OCI-LY3 (cell line): ENCODE results near the gene RAB11FIP4.

ENCODE experiments used
- H2AFZ ChIP-seq: fragments of 200-600, 300-600 bp; shearing (Covaris generic); 2 replicates; pipeline ENCODE4 v1.6.0; 2014; ENCODE audit warnings: antibody characterized with exemption, low read depth, low read length
- H3K27ac ChIP-seq: fragments of 200-600, 300-600 bp; sonication (generic); 2 replicates; pipeline ENCODE4 v1.5.1; 2014; ENCODE audit warnings: mild to moderate bottlenecking, low read length, moderate library complexity, mixed read lengths
- H3K27me3 ChIP-seq: fragments of 200-600, 300-600 bp; sonication (generic); 2 replicates; pipeline ENCODE4 v1.6.1; 2014; ENCODE audit warnings: low read depth, low read length, mixed read lengths
- H3K36me3 ChIP-seq: fragments of 200-600, 300-600 bp; sonication (generic); replicated peaks from 2 replicates; pipeline ENCODE3; 2014; ENCODE audit warnings: low read depth, low read length, mixed read lengths
- H3K4me1 ChIP-seq: fragments of 300-600, 200-600 bp; sonication (generic); 2 replicates; pipeline ENCODE4 v1.6.1; 2014; ENCODE audit warnings: low read length, mixed read lengths
- H3K4me2 ChIP-seq: fragments of 200-600, 300-600 bp; sonication (generic); 2 replicates; pipeline ENCODE4 v1.6.1; 2014; ENCODE audit warnings: low read length, mixed read lengths
- H3K4me3 ChIP-seq: fragments of 300-600, 200-600 bp; sonication (generic); 2 replicates; pipeline ENCODE4 v1.5.1; 2014; ENCODE audit warnings: antibody characterized with exemption, mild to moderate bottlenecking, low read length, moderate library complexity
- H3K79me2 ChIP-seq: fragments of 300-600, 200-600 bp; shearing (Covaris generic); 2 replicates; pipeline ENCODE4 v1.6.1; 2014; ENCODE audit warnings: mild to moderate bottlenecking, low read length, mixed read lengths
- H3K9ac ChIP-seq: fragments of 300-600, 200-600 bp; shearing (Covaris generic); 2 replicates; pipeline ENCODE4 v1.6.0; 2014; ENCODE audit warnings: mild to moderate bottlenecking, low read length, moderate library complexity
- H3K9me3 ChIP-seq: fragments of 200-600, 300-600 bp; shearing (Covaris generic); 2 replicates; pipeline ENCODE4 v1.6.1; 2014; ENCODE audit warnings: low read length, mixed read lengths; ENCODE audit not compliant: insufficient read depth
- H4K20me1 ChIP-seq: fragments of 200-600, 300-600 bp; sonication (generic); 2 replicates; pipeline ENCODE4 v1.6.1; 2016; ENCODE audit warnings: low read length, mixed read lengths; ENCODE audit not compliant: insufficient read depth
- EZH2phosphoT487 ChIP-seq: fragments of 200-600 bp; shearing (Covaris generic); IDR thresholded peaks from 2 replicates; pipeline ENCODE4 v1.6.1; 2018; ENCODE audit warnings: antibody characterized with exemption, mixed run types, low read depth
- TF ChIP-seq, protein P1 (sequence below): fragments of 200-600, 300-600 bp; sonication (generic); IDR thresholded peaks from 2 replicates; pipeline ENCODE4 v1.5.1; 2014; ENCODE audit warnings: antibody characterized with exemption, low read length, low read depth

RAB11FIP4 gene

DNA sequence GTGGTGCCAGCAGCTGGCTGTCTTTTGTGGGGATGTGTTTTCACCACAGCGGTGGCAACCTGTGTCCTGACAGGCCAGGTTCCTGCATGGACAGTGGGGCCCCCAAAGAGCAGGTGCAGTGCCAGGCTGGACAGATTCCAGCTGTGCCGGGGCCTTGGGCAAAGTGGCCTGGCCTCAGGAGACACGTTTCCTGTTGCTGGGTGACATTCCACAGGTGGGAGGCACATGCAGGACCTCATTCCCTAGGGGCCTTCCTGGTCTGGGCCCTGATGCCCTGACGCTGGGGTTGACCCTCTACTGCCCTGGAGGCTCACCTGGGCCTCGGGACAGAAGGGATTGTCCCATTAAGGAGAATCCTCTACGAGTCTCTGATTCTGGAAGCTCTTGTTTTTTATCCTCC, 182.4 kb downstream of the RAB11FIP4 start:
- peak overlapping the region; percentile 3; the same call in 1 of the 2 replicates for H3K9ac ChIP-seq
- no peaks in the 10 kb centered on the region for H3K79me2 ChIP-seq

DNA sequence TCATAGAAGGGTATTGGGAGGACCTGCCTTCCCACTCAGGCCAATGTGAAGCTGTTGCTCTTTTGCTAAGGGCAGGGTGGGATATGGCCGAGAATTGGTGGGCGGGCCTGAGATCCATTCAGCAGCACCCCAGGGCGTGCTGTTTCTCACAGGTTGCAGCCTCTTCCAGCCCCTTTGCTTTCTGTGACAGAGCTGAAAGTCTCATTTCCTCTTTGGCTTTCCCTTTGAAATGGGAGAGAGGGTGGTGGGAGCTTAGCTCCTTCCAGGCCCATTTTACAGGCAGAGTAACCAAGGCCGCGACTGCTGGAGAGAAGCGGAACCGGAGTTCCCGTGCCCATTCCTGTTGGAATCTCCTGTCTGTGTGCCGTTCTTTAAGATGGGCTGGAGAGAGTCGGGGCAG, 183.0 kb downstream of the RAB11FIP4 start:
- H3K4me2 ChIP-seq = peak overlapping the region; percentile 79
- H2AFZ ChIP-seq = no peak overlapping the region; the same call in 1 of the 2 replicates
- no peaks in the 10 kb centered on the region for H4K20me1 ChIP-seq
- TF ChIP-seq, protein P1, sequence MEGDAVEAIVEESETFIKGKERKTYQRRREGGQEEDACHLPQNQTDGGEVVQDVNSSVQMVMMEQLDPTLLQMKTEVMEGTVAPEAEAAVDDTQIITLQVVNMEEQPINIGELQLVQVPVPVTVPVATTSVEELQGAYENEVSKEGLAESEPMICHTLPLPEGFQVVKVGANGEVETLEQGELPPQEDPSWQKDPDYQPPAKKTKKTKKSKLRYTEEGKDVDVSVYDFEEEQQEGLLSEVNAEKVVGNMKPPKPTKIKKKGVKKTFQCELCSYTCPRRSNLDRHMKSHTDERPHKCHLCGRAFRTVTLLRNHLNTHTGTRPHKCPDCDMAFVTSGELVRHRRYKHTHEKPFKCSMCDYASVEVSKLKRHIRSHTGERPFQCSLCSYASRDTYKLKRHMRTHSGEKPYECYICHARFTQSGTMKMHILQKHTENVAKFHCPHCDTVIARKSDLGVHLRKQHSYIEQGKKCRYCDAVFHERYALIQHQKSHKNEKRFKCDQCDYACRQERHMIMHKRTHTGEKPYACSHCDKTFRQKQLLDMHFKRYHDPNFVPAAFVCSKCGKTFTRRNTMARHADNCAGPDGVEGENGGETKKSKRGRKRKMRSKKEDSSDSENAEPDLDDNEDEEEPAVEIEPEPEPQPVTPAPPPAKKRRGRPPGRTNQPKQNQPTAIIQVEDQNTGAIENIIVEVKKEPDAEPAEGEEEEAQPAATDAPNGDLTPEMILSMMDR = no peak
- TF ChIP-seq EZH2phosphoT487 = no peak
- peaks cover 26% of the 10 kb centered on the region for H3K4me1 ChIP-seq
- no peaks in the 10 kb centered on the region for H3K9me3 ChIP-seq
- no peaks in the 10 kb centered on the region for H3K36me3 ChIP-seq
- H3K27me3 ChIP-seq = peaks cover 5% of the 10 kb centered on the region; the same call in 1 of the 2 replicates
- H3K79me2 ChIP-seq = no peaks in the 10 kb centered on the region
- H3K27ac ChIP-seq = no peak overlapping the region
- peak overlapping the region; percentile 3; the same call in 1 of the 2 replicates for H3K9ac ChIP-seq
- H3K4me3 ChIP-seq = peak overlapping the region; percentile 34; the same call in 1 of the 2 replicates

More for the DNA sequence above, 182.4 kb downstream of the RAB11FIP4 start:
- Histone ChIP-seq H3K9me3 (no peaks in the 10 kb centered on the region), H3K4me1 (peaks cover 25% of the 10 kb centered on the region), H3K27ac (no peak overlapping the region), H3K27me3 (peaks cover 5% of the 10 kb centered on the region; the same call in 1 of the 2 replicates), H2AFZ (no peak overlapping the region), H3K4me3 (peak overlapping the region; percentile 34; the same call in 1 of the 2 replicates), H3K36me3 (no peaks in the 10 kb centered on the region), H3K4me2 (peak overlapping the region; percentile 79), H4K20me1 (no peaks in the 10 kb centered on the region)
- no peak for TF ChIP-seq EZH2phosphoT487
- TF ChIP-seq, protein P1 = no peak

DNA sequence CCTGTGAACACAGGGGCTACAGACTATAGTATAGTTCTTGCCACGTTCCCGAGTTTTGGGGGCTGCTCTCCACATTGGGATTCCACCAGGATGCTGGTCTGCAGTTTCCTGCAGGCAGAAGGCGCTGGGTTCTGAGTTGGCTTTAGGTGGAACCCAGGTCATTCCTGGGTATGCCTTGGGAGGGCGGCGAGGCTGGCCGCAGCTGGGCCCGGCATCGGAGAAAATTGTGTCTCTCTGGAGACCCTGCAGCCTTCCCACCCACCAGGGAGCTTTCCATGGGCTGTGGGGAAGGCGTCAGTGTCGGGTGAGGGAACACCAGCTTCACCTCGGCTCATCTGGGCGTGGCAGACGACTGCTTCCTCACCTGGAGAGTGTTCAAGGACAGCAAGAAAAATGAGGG, 183.6 kb downstream of the RAB11FIP4 start:
- Histone ChIP-seq H3K4me2 (peak overlapping the region; percentile 79), H3K27me3 (peaks cover 5% of the 10 kb centered on the region; the same call in 1 of the 2 replicates)

DNA sequence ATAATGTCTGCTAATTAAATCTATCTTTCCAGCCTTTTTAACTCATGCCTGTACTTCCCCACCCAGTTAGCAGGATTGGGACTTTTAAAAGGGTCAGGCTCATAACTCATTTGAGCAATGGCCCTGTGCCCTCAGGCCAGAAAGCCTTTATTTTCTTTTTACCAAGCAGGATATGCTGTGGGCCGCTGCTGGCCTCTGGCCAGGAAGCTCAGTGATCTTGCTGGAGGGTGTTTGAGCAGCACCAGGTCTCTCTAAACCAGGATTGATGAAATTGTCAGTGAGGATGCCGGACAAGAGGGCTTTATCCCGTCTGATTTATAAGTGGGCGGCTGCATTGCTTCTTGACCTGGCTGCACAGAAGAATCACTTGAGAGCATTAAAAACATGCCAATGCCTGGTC, 187.8 kb downstream of the RAB11FIP4 start:
- Histone ChIP-seq H3K36me3 (no peaks in the 10 kb centered on the region), H3K27me3 (no peaks in the 10 kb centered on the region), H3K4me3 (no peak overlapping the region), H4K20me1 (no peaks in the 10 kb centered on the region), H3K9ac (no peak overlapping the region), H3K4me1 (peaks cover 44% of the 10 kb centered on the region), H3K9me3 (no peaks in the 10 kb centered on the region), H3K27ac (no peak overlapping the region), H3K79me2 (no peaks in the 10 kb centered on the region), H3K4me2 (no peak overlapping the region), H2AFZ (no peak overlapping the region)
- TF ChIP-seq, protein P1 = no peak
- no peak for TF ChIP-seq EZH2phosphoT487

More for the DNA sequence above, 183.6 kb downstream of the RAB11FIP4 start:
- Histone ChIP-seq H3K4me3 (no peak overlapping the region), H3K27ac (no peak overlapping the region), H3K4me1 (peaks cover 31% of the 10 kb centered on the region), H3K9ac (peak overlapping the region; percentile 3; the same call in 1 of the 2 replicates), H4K20me1 (no peaks in the 10 kb centered on the region), H2AFZ (no peak overlapping the region), H3K36me3 (no peaks in the 10 kb centered on the region), H3K79me2 (no peaks in the 10 kb centered on the region), H3K9me3 (no peaks in the 10 kb centered on the region)
- TF ChIP-seq, protein P1 = no peak
- no peak for TF ChIP-seq EZH2phosphoT487
